ENCODE measurements around the gene RPS6KC1. TPM values are rescaled to one million over a fixed set of nuclear protein-coding genes. Genes with fewer than 3 reads are reported as not detected.

RPS6KC1 gene
- total and polyA plus RNA-seq, 9 of the 15 experiments (the other 6 are each of a cell fraction or from before 2014, with no cell fraction given) = 4.3 to 34.6 (median 20.9) TPM

DNA sequence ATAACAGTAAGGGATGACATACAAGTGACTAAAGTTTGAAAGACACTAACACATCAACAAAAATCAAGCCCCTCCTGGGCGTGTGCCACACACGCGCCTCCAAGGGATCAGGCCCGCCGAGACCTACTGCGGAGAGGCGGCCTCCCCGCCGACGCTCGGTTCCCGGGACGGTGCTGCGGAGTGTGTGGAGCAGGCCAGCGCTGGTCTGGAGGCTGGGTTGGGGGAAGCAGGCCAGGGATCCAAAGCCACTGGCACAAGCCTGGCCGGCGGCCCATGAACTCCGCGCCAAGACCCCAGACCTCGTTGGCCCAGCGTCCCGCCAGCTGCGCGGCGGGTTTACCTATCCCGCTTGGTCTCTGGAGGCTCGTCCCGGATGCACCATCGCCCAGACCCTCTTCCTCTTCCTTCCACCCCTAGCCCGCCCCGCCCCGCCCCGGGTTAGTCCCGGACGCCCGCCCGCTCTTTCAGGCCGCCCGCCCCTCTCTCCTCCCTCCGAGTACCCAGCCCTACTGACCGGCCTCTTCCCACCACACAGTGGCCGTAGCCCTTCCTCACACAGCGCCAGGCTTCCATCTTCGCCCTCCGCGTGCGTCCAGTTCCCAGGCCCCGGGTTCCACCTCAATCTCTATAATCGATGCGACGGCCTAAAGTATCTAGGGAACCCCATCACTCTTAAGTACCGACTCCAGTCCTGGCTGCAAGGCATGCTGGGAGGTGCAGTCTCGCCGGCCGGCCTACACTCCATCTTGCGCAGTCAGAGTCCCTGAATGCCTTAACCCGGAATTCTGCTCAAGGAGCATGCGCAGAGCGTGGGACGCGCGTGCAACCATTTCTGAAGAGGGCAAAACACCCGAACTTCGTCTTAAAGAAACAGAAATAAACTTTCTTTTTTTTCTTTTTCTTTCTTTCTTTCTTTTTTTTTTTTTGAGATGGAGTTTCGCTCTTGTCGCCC lies 35.7 kb upstream of the RPS6KC1 start, which contains the start of gene ANGEL2 (continued):
- TF ChIP-seq ZNF133 (CRISPR knock-in tag; IDR thresholded peaks at IDR 0.05) = no peak
- no peak for TF ChIP-seq SP2 (IDR thresholded peaks at IDR 0.05; ENCODE audit: extremely low read depth, low read depth, low read length, poor library complexity, severe bottlenecking)
- 0 out of 2 replicates have a peak, but pooled peaks have one; percentile 1 for TF ChIP-seq BRD4 (IDR thresholded peaks at IDR 0.05)
- TF ChIP-seq ZNF3 (CRISPR knock-in tag; IDR thresholded peaks at IDR 0.05) = no peak
- TF ChIP-seq GATA2 (CRISPR knock-in tag; IDR thresholded peaks at IDR 0.05) = no peak
- TF ChIP-seq NR4A1 (CRISPR knock-in tag; IDR thresholded peaks at IDR 0.05) = no peak
- no peak for TF ChIP-seq NR4A1 (tag; IDR thresholded peaks at IDR 0.05)
- peak; percentile 48 for TF ChIP-seq PRDM10 (IDR thresholded peaks at IDR 0.05; ENCODE audit: partially characterized antibody)
- TF ChIP-seq CCAR2 (IDR thresholded peaks at IDR 0.05; ENCODE audit: low read depth, low read length) = no peak
- TF ChIP-seq, protein P1, sequence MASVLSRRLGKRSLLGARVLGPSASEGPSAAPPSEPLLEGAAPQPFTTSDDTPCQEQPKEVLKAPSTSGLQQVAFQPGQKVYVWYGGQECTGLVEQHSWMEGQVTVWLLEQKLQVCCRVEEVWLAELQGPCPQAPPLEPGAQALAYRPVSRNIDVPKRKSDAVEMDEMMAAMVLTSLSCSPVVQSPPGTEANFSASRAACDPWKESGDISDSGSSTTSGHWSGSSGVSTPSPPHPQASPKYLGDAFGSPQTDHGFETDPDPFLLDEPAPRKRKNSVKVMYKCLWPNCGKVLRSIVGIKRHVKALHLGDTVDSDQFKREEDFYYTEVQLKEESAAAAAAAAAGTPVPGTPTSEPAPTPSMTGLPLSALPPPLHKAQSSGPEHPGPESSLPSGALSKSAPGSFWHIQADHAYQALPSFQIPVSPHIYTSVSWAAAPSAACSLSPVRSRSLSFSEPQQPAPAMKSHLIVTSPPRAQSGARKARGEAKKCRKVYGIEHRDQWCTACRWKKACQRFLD (CRISPR knock-in tag; IDR thresholded peaks at IDR 0.05) = no peak
- TF ChIP-seq HIVEP1 (CRISPR knock-in tag; IDR thresholded peaks at IDR 0.05) = no peak

Data from K562 (cell line).